IMR-90 (cell line): ENCODE results near the gene PLAAT3. TPM values are rescaled to one million over a fixed set of nuclear protein-coding genes. Genes with fewer than 3 reads are reported as not detected.
"Not testable (repeated sequence)": the region's sequence is repeated elsewhere in the genome, so short reads cannot be mapped to it uniquely, and the experiment has no call there.

Experiments
- ATAC-seq: fragments of 200-7000 bp; cut with Tn5 transposase; 2 replicates; pipeline ENCODE4 v1.9.1; 2020; ENCODE audit warnings: low read depth, mild to moderate bottlenecking, moderate library complexity
- BruUV-seq: library from RNA; stranded (reverse); fragments of 400-500 nt; replicated peaks from 2 replicates; lab custom pipeline; 2021; lab: Mats Ljungman, UMichigan
- CTCF ChIA-PET: fragments of 300-600 bp; formaldehyde crosslinking; extraction: SDS; loops from one replicate; lab custom pipeline; 2021; ENCODE audit warnings: antibody characterized with exemption; lab: Yijun Ruan, JAX
- POLR2A ChIA-PET: fragments of 300-600 bp; sonication (Branson Sonifier 250); formaldehyde crosslinking; loops from one replicate; lab custom pipeline; 2022; ENCODE audit warnings: antibody characterized with exemption; ENCODE audit not compliant: unreplicated experiment; lab: Charles Lee
- DNase-seq: peaks from one replicate; pipeline ENCODE4 v3.0.0; 2013
- H2AFZ ChIP-seq: replicated peaks from 2 replicates; pipeline ENCODE3; 2013; ENCODE audit warnings: low read length, mild to moderate bottlenecking; ENCODE audit not compliant: poor library complexity
- H2AK5ac ChIP-seq: 2 replicates; pipeline ENCODE4 v1.6.1; 2013; ENCODE audit warnings: low read depth, low read length, inconsistent platforms
- H2AK9ac ChIP-seq: replicated peaks from 2 replicates; pipeline ENCODE3; 2013; ENCODE audit warnings: mild to moderate bottlenecking, low read depth, low read length, moderate library complexity; ENCODE audit not compliant: poor library complexity
- H2BK120ac ChIP-seq: 2 replicates; pipeline ENCODE4 v1.6.1; 2013; ENCODE audit warnings: low read depth, low read length, inconsistent platforms
- H2BK15ac ChIP-seq: 3 replicates; pipeline ENCODE4 v1.6.1; 2013; ENCODE audit warnings: low read depth, low read length, inconsistent platforms
- H2BK20ac ChIP-seq: 2 replicates; pipeline ENCODE4 v1.6.1; 2013; ENCODE audit warnings: low read depth, mild to moderate bottlenecking, inconsistent platforms, low read length, moderate library complexity
- H2BK5ac ChIP-seq: 2 replicates; pipeline ENCODE4 v1.6.1; 2013; ENCODE audit warnings: mild to moderate bottlenecking, low read depth, low read length, inconsistent platforms; ENCODE audit not compliant: poor library complexity, severe bottlenecking
- H3K14ac ChIP-seq: replicated peaks from 2 replicates; pipeline ENCODE4 v1.6.1; 2013; ENCODE audit warnings: low read depth, low read length, inconsistent platforms
- H3K18ac ChIP-seq: 2 replicates; pipeline ENCODE4 v1.6.1; 2013; ENCODE audit warnings: low read depth, low read length, control low read depth
- H3K23ac ChIP-seq: 2 replicates; pipeline ENCODE4 v1.6.1; 2013; ENCODE audit warnings: low read depth, low read length, inconsistent platforms
- H3K27ac ChIP-seq: 2 replicates; pipeline ENCODE4 v1.5.1; 2013; ENCODE audit warnings: mild to moderate bottlenecking, control low read depth, low read length; ENCODE audit not compliant: insufficient read depth
- H3K27me3 ChIP-seq: 2 replicates; pipeline ENCODE4 v1.6.1; 2013; ENCODE audit warnings: low read length; ENCODE audit not compliant: control insufficient read depth, insufficient read depth
- H3K36me3 ChIP-seq: 2 replicates; pipeline ENCODE4 v1.6.1; 2013; ENCODE audit warnings: low read length, mixed read lengths; ENCODE audit not compliant: control insufficient read depth, insufficient read depth
- H3K4ac ChIP-seq: 2 replicates; pipeline ENCODE4 v1.6.1; 2013; ENCODE audit warnings: low read depth, low read length, inconsistent platforms
- H3K4me1 ChIP-seq: 2 replicates; pipeline ENCODE4 v1.6.1; 2013; ENCODE audit warnings: low read length, mixed read lengths; ENCODE audit not compliant: control insufficient read depth, insufficient read depth
- H3K4me2 ChIP-seq: 2 replicates; pipeline ENCODE4 v1.6.1; 2013; ENCODE audit warnings: low read depth, mild to moderate bottlenecking, control low read depth, low read length, moderate library complexity
- H3K4me3 ChIP-seq: 2 replicates; pipeline ENCODE4 v1.5.1; 2013; ENCODE audit warnings: low read depth, mild to moderate bottlenecking, control low read depth, low read length, moderate library complexity; ENCODE audit not compliant: insufficient read depth
- H3K56ac ChIP-seq: 2 replicates; pipeline ENCODE4 v1.6.1; 2013; ENCODE audit warnings: low read length, inconsistent platforms; ENCODE audit not compliant: insufficient read depth; ENCODE audit errors: extremely low read depth
- H3K79me1 ChIP-seq, 2 experiments: 2 replicates each; pipeline ENCODE4 v1.6.1; 2013; ENCODE audit warnings: low read length in 2 of 2, inconsistent platforms in 1 of 2, low read depth in 1 of 2
- H3K9ac ChIP-seq: 2 replicates; pipeline ENCODE4 v1.6.1; 2013; ENCODE audit warnings: low read depth, low read length, control low read depth
- H3K9me1 ChIP-seq: 2 replicates; pipeline ENCODE4 v1.6.1; 2013; ENCODE audit warnings: low read length, inconsistent platforms; ENCODE audit not compliant: insufficient read depth
- H3K9me3 ChIP-seq: 2 replicates; pipeline ENCODE4 v1.6.1; 2013; ENCODE audit warnings: low read length; ENCODE audit not compliant: control insufficient read depth, insufficient read depth
- H4K20me1 ChIP-seq: 2 replicates; pipeline ENCODE4 v1.6.1; 2013; ENCODE audit warnings: low read length, inconsistent platforms; ENCODE audit not compliant: insufficient read depth
- H4K5ac ChIP-seq: 2 replicates; pipeline ENCODE4 v1.6.1; 2013; ENCODE audit warnings: mild to moderate bottlenecking, low read depth, low read length, control low read depth
- H4K8ac ChIP-seq, 2 experiments: 2 replicates each; pipeline ENCODE4 v1.6.1; 2013; ENCODE audit warnings: low read depth in 2 of 2, low read length in 2 of 2, control low read depth in 1 of 2, inconsistent platforms in 1 of 2
- H4K91ac ChIP-seq: 2 replicates; pipeline ENCODE4 v1.6.1; 2013; ENCODE audit warnings: low read depth, low read length, inconsistent platforms; ENCODE audit not compliant: insufficient read depth
- WGBS, 2 experiments: methylation state at CpG; one replicate each; pipeline versions ENCODE4 v1.1.5 to v1.1.7; 2013; ENCODE audit warnings: missing lambda C conversion rate in 2 of 2; ENCODE audit not compliant: insufficient read length in 1 of 2; ENCODE audit errors: extremely low coverage in 2 of 2; 5-methylcytosine and 5-hydroxymethylcytosine counted together
- dilution Hi-C: fragments of 300-500 bp; cut with HindIII; formaldehyde crosslinking; loops from one replicate; pipeline ENCODE4 v1.14.3; 2018; ENCODE audit warnings: low sequenced_read_pairs; ENCODE audit not compliant: unreplicated experiment
- in situ Hi-C: fragments of 300-500 bp; cut with MboI; formaldehyde crosslinking; loops from 3 replicates; pipeline ENCODE4 v1.14.3; 2019; ENCODE audit warnings: low sequenced_read_pairs, inconsistent platforms, mixed read lengths
- intact Hi-C: fragments of 100-400 bp; cut with micrococcal nuclease; formaldehyde crosslinking; loops from 2 replicates; pipeline ENCODE4 v1.10.0; 2022
- polyA plus RNA-seq, 3 experiments: library from polyadenylated mRNA; depleted of rRNA; stranded (reverse); fragments of >200 nt; gene quantifications; 2 replicates each; pipeline ENCODE4 v1.2.3, GENCODE V29; 2012; ENCODE audit warnings: low replicate concordance in 1 of 3
- total RNA-seq: library from RNA; depleted of rRNA; stranded (reverse); fragments of >200 nt; gene quantifications from 2 replicates; pipeline ENCODE4 v1.2.3, GENCODE V29; 2012

The PLAAT3 gene
- total and polyA plus RNA-seq, 2 of the 4 experiments (the other 2 are of a cell fraction), result 3.2 to 3.9 TPM

GRCh38 chr11:63542506-63542905 lies 71.7 kb downstream of the PLAAT3 start:
- H3K9ac ChIP-seq, H4K5ac ChIP-seq, H3K56ac ChIP-seq, H3K18ac ChIP-seq, H3K36me3 ChIP-seq, H3K4me2 ChIP-seq, H3K4ac ChIP-seq, H3K27ac ChIP-seq, H4K20me1 ChIP-seq, H2BK5ac ChIP-seq, H2AK9ac ChIP-seq, ATAC-seq, H3K9me1 ChIP-seq, H3K14ac ChIP-seq, H4K91ac ChIP-seq, H3K79me1 ChIP-seq, dilution Hi-C loops, in situ Hi-C loops, H2BK20ac ChIP-seq, H2AK5ac ChIP-seq, BruUV-seq, POLR2A ChIA-PET, H4K8ac ChIP-seq, H2AFZ ChIP-seq, H2BK15ac ChIP-seq, CTCF ChIA-PET, H2BK120ac ChIP-seq, H3K23ac ChIP-seq, H3K9me3 ChIP-seq, intact Hi-C loops, H3K4me3 ChIP-seq, DNase-seq, H3K27me3 ChIP-seq, H3K4me1 ChIP-seq: not testable (repeated sequence)
- no CpG with 5 or more reads among the region's 2 CpGs for WGBS, 2 experiments
